ENCODE data around the gene MOV10L1.

The MOV10L1 gene

DNA sequence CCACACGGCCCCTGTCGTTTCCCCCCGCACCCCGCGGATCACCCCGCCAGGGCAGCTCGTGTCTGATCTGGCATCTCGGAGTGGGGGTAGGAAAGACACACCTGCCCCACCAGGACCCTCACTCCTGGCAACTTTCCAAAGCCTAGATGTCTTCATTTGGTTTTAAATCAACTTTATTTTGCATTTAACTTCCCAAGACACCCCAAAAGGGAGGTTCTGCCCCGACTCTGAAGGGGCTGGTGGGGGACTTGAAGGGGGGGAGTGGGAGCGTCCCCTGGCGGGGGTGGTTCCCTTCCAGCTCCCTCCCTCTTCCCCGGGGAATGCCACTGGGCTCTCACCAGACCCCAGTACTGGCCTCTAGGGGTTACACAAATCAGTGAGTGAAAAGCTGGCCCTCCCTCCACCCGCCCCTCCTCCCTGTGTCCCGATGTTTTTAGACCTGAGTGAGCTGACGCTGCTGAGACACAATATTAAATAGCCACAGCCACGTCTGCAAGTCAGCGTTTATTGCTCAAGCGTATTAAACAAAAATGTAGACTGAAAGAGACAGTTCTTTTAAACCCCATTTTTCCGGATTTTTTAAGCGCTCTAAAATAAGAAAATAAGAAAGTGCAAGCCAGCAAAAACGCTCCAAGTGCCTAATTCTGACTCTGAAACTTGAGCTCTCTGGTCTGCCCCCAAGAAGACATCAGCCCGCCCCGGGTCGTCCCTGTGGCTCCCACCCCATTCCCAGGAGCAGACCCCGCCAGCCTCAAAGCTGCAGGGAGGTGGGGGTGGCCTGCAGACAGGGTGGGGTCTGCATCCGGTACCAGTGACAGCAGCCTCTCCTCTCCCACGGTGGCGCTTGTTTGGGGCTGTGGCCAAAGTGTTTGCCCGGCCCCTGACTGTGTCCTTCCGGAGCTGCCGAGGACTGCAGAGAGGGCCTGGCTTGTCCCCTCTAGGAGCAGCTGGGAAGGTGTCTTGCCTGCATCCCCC is 30.6 kb upstream of the MOV10L1 start:
- DNase-seq (ENCODE audit: low read depth in 2 of 3, low spot score in 2 of 3) = no peak

GRCh38 chr22:50059881-50060262 is 29.9 kb upstream of the MOV10L1 start:
- DNase-seq (ENCODE audit: low read depth in 2 of 3, low spot score in 2 of 3) = no peak

DNA sequence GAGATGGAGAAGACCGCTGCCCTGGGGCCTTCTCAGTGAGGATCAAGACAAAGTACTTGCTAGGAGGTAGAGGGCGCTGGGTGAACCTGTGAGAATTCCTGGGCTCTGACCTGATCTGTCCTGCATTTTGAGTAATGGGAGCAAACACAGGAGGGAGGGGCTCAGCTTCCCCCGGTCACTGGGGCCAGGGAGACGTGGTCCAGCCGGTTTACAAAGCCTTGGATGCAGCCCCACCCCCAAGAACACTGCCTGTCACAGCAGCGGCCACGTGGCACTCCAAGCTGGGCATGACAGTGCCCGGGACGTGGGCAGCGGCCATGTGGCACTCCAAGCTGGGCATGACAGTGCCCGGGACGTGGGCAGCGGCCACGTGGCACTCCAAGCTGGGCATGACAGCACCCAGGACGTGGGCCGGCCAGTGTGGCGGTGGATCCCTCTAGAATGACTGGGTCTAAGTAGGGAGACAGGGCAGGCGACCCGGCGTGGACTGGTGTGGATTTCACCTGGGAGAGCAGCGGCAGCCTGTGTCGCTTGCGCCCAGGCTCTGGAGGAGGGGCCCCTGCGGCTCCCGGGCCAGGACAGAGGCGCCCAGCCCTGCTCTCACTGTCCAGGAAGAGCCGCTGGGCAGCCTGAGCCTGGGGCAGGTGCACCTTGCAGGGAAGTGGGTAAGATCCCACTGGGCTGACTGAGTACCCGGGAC is 29.2 kb upstream of the MOV10L1 start:
- DNase-seq (ENCODE audit: low read depth in 2 of 3, low spot score in 2 of 3) = no peak

- DNase-seq (ENCODE audit: low read depth in 2 of 3, low spot score in 2 of 3) = no peak
Observed at GRCh38 chr22:50061141-50061823, 28.5 kb upstream of the MOV10L1 start.

GRCh38 chr22:50061824-50062355 is 27.9 kb upstream of the MOV10L1 start:
- no peak for DNase-seq (ENCODE audit: low read depth in 2 of 3, low spot score in 2 of 3)

DNA sequence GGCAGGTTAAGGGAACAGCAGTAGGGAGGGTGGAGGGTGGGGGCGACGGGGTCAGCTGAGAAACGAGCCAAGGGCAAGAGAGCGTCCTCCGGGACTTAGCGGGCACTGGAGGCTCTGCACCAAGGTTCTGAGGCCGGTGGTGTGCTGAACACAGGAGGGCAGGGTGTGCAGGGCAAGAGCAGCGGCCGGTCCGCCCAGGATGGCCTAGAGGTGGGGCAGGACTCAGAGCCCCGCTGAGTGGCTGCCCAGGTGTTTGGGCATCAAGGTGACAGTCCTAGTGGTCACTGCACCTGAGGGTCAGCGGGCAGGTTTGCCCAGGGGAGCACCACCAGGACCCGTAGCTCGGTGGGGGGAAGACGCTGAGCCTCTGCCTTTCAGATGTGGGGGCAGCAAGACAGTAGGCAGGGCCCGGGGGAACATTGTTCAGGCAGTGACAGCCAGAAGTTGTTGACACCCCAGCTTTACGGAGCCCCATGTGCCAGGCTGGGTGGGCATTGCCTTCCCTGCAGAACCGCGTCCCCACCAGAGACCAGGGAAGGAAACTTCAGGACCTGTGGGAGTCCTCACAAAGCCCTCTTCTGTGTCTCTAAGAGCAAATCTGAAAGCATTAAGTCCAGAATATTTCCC is 27.2 kb upstream of the MOV10L1 start:
- no peak for DNase-seq (ENCODE audit: low read depth in 2 of 3, low spot score in 2 of 3)

DNA sequence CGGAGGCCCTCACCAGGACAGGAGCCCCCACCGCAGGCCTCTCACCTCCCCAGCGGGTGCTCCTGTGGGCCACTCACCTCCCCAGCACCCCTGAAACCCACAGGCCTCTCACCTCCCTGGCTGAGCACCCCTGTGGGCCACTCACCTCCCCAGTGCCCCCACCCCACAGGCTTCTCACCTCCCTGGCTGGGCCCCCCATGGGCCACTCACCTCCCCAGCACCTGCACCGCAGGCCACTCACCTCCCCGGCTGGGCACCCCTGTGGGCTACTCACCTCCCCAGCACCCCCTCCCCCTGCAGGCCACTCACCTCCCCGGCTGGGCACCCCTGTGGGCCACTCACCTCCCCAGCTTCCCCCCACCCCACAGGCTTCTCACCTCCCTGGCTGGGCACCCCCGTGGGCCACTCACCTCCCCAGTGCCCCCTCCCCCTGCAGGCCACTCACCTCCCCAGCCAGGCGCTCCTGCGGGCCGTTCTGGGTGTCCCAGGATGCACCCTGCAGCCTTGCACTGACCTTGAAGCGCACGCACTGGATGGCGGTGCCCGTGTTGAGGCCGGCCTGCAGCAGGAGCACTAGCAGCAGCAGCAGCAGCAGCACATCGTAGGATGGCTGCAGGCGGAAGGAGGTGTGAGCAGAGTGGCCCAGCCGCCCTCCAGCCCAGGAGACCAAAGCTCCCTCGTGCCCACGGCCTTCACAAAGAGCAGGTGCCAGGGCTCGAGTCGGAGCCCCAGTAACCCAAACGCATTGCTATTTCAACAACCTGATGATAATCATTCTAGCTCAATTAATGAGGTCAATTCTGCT is 26.0 kb upstream of the MOV10L1 start:
- DNase-seq (ENCODE audit: low read depth in 2 of 3, low spot score in 2 of 3) = no peak

- no peak for DNase-seq (ENCODE audit: low read depth in 2 of 3, low spot score in 2 of 3)
Observed at GRCh38 chr22:50064453-50064852, 25.4 kb upstream of the MOV10L1 start.

DNA sequence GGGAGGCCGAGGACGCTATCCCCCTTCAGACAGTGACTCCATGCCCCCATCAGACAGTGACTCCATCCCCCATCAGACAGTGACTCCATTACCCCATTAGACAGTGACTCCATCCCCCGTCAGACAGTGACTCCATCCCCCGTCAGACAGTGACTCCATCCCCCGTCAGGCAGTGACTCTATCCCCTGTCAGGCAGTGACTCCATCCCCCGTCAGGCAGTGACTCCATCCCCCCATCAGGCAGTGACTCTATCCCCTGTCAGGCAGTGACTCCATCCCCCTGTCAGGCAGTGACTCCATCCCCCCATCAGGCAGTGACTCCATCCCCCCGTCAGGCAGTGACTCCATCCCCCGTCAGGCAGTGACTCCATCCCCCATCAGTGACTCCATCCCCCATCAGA is 22.6 kb upstream of the MOV10L1 start:
- no peak for DNase-seq (ENCODE audit: low read depth in 2 of 3, low spot score in 2 of 3)

DNA sequence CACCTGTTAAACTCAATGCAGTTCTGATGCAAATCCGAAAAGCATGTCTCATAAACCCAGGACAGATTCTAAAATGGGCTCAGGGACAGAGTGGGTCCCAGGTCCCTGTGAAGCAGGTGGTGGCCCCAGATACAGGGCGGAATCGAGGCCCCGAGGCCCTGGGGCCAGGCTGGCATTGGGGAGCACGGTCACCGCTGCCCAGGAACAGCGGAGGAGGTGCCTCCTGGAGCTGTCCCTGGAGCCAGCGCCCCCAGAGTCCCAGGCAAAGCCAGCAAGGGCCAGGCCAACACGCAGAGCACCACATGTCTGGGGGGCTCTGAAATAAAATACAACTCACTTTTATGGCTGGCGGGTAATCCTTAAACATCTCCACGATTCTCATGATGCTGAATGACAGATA is 21.7 kb upstream of the MOV10L1 start:
- no peak for DNase-seq (ENCODE audit: low read depth in 2 of 3, low spot score in 2 of 3)

GRCh38 chr22:50070366-50070765 is 19.4 kb upstream of the MOV10L1 start:
- DNase-seq (ENCODE audit: low read depth in 2 of 3, low spot score in 2 of 3) = no peak

DNA sequence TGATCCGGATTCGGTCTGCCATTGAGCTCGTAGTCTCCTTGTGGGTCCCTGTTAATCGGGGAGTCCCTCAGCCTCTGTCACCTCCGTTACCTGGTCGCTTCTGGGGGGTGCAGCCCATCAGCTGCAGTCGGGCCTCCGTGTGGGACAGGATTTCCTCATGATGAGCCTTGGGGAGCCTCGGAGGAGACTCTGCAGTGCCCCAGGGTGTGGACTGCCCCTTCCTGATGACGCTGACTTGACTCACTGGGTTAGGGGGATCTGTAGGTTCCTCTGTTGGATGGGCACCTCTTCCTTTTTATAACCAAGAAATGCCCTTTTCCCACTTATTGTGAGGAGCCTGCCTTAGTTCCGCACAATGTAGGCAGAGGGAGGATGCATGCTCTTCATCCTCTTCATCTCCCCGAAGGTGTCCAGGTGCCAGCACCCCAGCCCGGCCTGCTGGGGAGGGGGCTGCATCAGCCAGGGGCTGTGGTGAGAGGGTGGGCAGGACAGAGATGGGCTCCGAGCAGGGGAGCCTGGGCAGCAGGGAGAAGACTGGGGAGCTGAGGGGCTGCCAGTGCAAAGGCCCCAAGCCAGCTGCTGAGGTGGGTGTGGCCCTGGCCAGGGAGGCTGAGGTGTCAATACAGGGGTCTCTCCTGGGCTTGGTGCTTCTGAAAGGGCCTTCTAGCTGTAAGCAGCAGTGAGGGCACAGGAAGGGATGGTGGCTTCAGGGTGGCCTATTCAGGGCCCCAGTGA is 18.2 kb upstream of the MOV10L1 start:
- DNase-seq (ENCODE audit: low read depth in 2 of 3, low spot score in 2 of 3) = no peak

GRCh38 chr22:50072167-50072555 is 17.6 kb upstream of the MOV10L1 start:
- no peak for DNase-seq (ENCODE audit: low read depth in 2 of 3, low spot score in 2 of 3)

DNA sequence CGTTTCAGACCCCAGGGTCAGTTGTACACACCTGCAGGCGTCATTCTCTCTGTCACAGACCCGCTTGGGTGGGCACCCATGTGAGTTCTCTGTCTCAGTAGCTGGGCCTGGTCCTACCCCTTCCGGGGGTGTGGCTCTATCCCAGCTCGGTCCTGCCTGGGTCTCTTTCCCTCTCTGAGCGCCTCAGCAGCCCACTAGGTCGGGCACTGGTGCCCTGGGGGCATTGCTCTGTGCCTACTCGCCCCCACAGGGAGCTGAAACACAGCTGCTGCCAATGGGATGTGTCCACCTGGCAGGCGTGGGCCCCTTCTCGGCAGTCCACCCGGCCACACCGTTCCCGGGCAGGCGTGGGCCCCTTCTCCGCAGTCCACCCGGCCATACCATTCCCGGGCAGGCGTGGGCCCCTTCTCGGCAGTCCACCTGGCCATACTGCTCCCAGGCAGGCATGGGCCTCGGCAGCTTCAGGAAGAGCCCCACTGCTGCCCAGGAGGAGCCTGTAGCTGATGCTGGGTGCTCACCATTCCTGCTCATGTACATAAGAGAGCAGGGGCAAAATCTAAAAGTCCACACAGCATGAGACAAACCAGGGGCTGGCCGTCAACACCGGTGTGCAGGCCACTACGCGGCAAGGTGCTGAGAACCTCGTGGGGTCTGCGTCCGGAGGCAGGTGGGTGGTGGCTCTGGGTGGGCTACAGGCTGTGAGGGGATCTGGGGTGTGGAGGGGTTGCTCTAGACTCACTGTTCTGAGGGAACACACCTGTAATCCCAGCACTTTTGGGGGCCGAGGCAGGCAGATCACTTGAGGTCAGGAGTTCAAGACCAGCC is 16.9 kb upstream of the MOV10L1 start:
- no peak for DNase-seq (ENCODE audit: low read depth in 2 of 3, low spot score in 2 of 3)

GRCh38 chr22:50074056-50074455 is 15.8 kb upstream of the MOV10L1 start:
- no peak for DNase-seq (ENCODE audit: low read depth in 2 of 3, low spot score in 2 of 3)

- no peak for DNase-seq (ENCODE audit: low read depth in 2 of 3, low spot score in 2 of 3)
Observed at GRCh38 chr22:50074551-50075530, 15.0 kb upstream of the MOV10L1 start.
